ENCODE results near the gene LRRC26. TPM values are rescaled to one million over a fixed set of nuclear protein-coding genes. Genes with fewer than 3 reads are reported as not detected.

The LRRC26 gene
- total RNA-seq, 1 donor from 2014 or later = not detected

DNA sequence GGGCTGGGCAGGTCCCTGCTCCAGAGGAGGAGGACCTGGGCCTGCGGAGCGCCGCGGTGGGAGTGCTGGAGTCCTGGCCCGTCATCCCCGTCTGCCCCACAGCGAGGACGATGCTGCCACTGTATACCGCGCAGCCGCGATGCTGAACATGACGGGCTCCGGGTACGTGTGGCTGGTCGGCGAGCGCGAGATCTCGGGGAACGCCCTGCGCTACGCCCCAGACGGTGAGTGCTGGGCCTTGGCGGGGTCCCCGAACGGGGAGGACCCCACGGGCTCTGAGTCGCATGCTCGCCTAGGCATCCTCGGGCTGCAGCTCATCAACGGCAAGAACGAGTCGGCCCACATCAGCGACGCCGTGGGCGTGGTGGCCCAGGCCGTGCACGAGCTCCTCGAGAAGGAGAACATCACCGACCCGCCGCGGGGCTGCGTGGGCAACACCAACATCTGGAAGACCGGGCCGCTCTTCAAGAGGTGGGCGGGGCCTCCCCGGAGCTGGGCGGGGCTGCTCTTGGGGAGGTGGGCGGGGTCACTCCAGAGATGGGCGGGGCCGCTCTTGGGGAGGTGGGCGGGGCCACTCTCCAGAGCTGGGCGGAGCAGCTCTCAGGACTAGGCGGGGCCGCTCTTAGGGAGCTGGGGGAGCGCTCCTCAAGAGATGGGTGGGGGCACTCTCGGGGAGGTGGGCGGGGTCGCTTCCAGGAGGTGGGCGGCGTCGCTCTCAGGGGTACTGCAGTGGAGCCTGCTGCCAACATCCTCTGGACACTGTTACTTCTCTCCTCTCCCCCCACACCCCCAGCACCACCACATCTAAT, 13.1 kb downstream of the LRRC26 start:
- Histone ChIP-seq H3K36me3 (ENCODE audit: control insufficient read depth in 3 of 3, insufficient read depth in 3 of 3, low read length in 3 of 3) (no peaks in the 10 kb centered on the region), H3K9me3 (ENCODE audit: control insufficient read depth in 3 of 3, low read length in 3 of 3) (no peaks in the 10 kb centered on the region), H3K27me3 (ENCODE audit: control insufficient read depth in 3 of 3, insufficient read depth in 3 of 3, low read length in 3 of 3) (peaks cover 64 to 72% (median 70%) of the 10 kb centered on the region in 3 donors), H3K4me3 (ENCODE audit: low read length in 3 of 3) (no peak overlapping the region), H3K9ac (ENCODE audit: low read depth in 1 of 3, low read length in 3 of 3) (no peak overlapping the region), H3K27ac (ENCODE audit: low read depth, low read length) (no peak overlapping the region), H3K4me1 (ENCODE audit: control insufficient read depth in 3 of 3, insufficient read depth in 3 of 3, low read length in 3 of 3) (peaks cover 0 to 4% (median 4%) of the 10 kb centered on the region in 3 donors)

GRCh38 chr9:137152844-137153405, 16.9 kb downstream of the LRRC26 start:
- H3K9me3 ChIP-seq (ENCODE audit: control insufficient read depth in 3 of 3, low read length in 3 of 3) = no peaks in the 10 kb centered on the region
- peaks cover 0 to 4% (median 3%) of the 10 kb centered on the region in 3 donors for H3K4me1 ChIP-seq (ENCODE audit: control insufficient read depth in 3 of 3, insufficient read depth in 3 of 3, low read length in 3 of 3)
- no peaks in the 10 kb centered on the region for H3K36me3 ChIP-seq (ENCODE audit: control insufficient read depth in 3 of 3, insufficient read depth in 3 of 3, low read length in 3 of 3)
- no peak overlapping the region for H3K27ac ChIP-seq (ENCODE audit: low read depth, low read length)
- no peak overlapping the region for H3K9ac ChIP-seq (ENCODE audit: low read depth in 1 of 3, low read length in 3 of 3)
- H3K27me3 ChIP-seq (ENCODE audit: control insufficient read depth in 3 of 3, insufficient read depth in 3 of 3, low read length in 3 of 3) = peaks cover 48 to 61% (median 48%) of the 10 kb centered on the region in 3 donors
- H3K4me3 ChIP-seq (ENCODE audit: low read length in 3 of 3) = no peak overlapping the region

GRCh38 chr9:137150617-137151457, 19.0 kb downstream of the LRRC26 start:
- no peaks in the 10 kb centered on the region for H3K9me3 ChIP-seq (ENCODE audit: control insufficient read depth in 3 of 3, low read length in 3 of 3)
- peaks cover 42 to 58% (median 44%) of the 10 kb centered on the region in 3 donors for H3K27me3 ChIP-seq (ENCODE audit: control insufficient read depth in 3 of 3, insufficient read depth in 3 of 3, low read length in 3 of 3)
- no peak overlapping the region for H3K9ac ChIP-seq (ENCODE audit: low read depth in 1 of 3, low read length in 3 of 3)
- H3K4me3 ChIP-seq (ENCODE audit: low read length in 3 of 3) = no peak overlapping the region
- H3K4me1 ChIP-seq (ENCODE audit: control insufficient read depth in 3 of 3, insufficient read depth in 3 of 3, low read length in 3 of 3) = no peaks in the 10 kb centered on the region
- H3K27ac ChIP-seq (ENCODE audit: low read depth, low read length) = no peak overlapping the region
- H3K36me3 ChIP-seq (ENCODE audit: control insufficient read depth in 3 of 3, insufficient read depth in 3 of 3, low read length in 3 of 3) = no peaks in the 10 kb centered on the region

- no peak overlapping the region for H3K27ac ChIP-seq (ENCODE audit: low read depth, low read length)
- no peak overlapping the region for H3K4me3 ChIP-seq (ENCODE audit: low read length in 3 of 3)
- H3K27me3 ChIP-seq (ENCODE audit: control insufficient read depth in 3 of 3, insufficient read depth in 3 of 3, low read length in 3 of 3) = peaks cover 34 to 53% (median 39%) of the 10 kb centered on the region in 3 donors
- H3K36me3 ChIP-seq (ENCODE audit: control insufficient read depth in 3 of 3, insufficient read depth in 3 of 3, low read length in 3 of 3) = no peaks in the 10 kb centered on the region
- H3K9me3 ChIP-seq (ENCODE audit: control insufficient read depth in 3 of 3, low read length in 3 of 3) = no peaks in the 10 kb centered on the region
- no peaks in the 10 kb centered on the region for H3K4me1 ChIP-seq (ENCODE audit: control insufficient read depth in 3 of 3, insufficient read depth in 3 of 3, low read length in 3 of 3)
- H3K9ac ChIP-seq (ENCODE audit: low read depth in 1 of 3, low read length in 3 of 3) = no peak overlapping the region
Observed at GRCh38 chr9:137149942-137150616, 19.8 kb downstream of the LRRC26 start.

DNA sequence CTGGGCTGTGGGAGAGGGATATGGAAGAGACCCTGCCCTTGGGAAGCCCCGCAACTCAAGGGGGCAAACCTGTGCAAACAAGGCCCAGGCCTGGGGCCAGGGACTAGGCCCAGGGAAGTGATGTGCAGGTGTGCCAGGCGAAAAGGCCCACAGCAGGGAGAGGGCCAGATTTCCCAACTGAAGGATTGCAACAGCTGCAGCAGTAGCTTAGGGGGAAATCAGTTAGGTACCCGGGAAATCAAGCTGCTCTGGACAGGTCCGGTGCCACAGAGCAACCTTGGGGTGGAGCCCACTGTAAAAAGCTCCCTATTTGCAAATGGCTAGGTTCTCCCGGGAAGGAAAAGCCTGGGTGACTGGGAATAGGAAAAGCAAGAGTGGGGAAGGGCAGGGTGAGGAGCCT, 20.5 kb downstream of the LRRC26 start:
- no peak overlapping the region for H3K4me3 ChIP-seq (ENCODE audit: low read length in 3 of 3)
- H3K9me3 ChIP-seq (ENCODE audit: control insufficient read depth in 3 of 3, low read length in 3 of 3) = no peaks in the 10 kb centered on the region
- H3K27me3 ChIP-seq (ENCODE audit: control insufficient read depth in 3 of 3, insufficient read depth in 3 of 3, low read length in 3 of 3) = peaks cover 30 to 52% (median 38%) of the 10 kb centered on the region in 3 donors
- no peak overlapping the region for H3K27ac ChIP-seq (ENCODE audit: low read depth, low read length)
- H3K9ac ChIP-seq (ENCODE audit: low read depth in 1 of 3, low read length in 3 of 3) = no peak overlapping the region
- no peaks in the 10 kb centered on the region for H3K4me1 ChIP-seq (ENCODE audit: control insufficient read depth in 3 of 3, insufficient read depth in 3 of 3, low read length in 3 of 3)
- no peaks in the 10 kb centered on the region for H3K36me3 ChIP-seq (ENCODE audit: control insufficient read depth in 3 of 3, insufficient read depth in 3 of 3, low read length in 3 of 3)

- Histone ChIP-seq H3K27me3 (ENCODE audit: control insufficient read depth in 3 of 3, insufficient read depth in 3 of 3, low read length in 3 of 3) (peaks cover 35 to 57% (median 42%) of the 10 kb centered on the region in 3 donors), H3K9me3 (ENCODE audit: control insufficient read depth in 3 of 3, low read length in 3 of 3) (no peaks in the 10 kb centered on the region), H3K9ac (ENCODE audit: low read depth in 1 of 3, low read length in 3 of 3) (no peak overlapping the region), H3K4me1 (ENCODE audit: control insufficient read depth in 3 of 3, insufficient read depth in 3 of 3, low read length in 3 of 3) (no peaks in the 10 kb centered on the region), H3K27ac (ENCODE audit: low read depth, low read length) (no peak overlapping the region), H3K36me3 (ENCODE audit: control insufficient read depth in 3 of 3, insufficient read depth in 3 of 3, low read length in 3 of 3) (no peaks in the 10 kb centered on the region), H3K4me3 (ENCODE audit: low read length in 3 of 3) (no peak overlapping the region)
Observed at GRCh38 chr9:137148661-137149060, 21.2 kb downstream of the LRRC26 start.

- no peaks in the 10 kb centered on the region for H3K9me3 ChIP-seq (ENCODE audit: control insufficient read depth in 3 of 3, low read length in 3 of 3)
- peaks cover 39 to 57% (median 42%) of the 10 kb centered on the region in 3 donors for H3K27me3 ChIP-seq (ENCODE audit: control insufficient read depth in 3 of 3, insufficient read depth in 3 of 3, low read length in 3 of 3)
Observed at GRCh38 chr9:137148242-137148641, 21.6 kb downstream of the LRRC26 start.

DNA sequence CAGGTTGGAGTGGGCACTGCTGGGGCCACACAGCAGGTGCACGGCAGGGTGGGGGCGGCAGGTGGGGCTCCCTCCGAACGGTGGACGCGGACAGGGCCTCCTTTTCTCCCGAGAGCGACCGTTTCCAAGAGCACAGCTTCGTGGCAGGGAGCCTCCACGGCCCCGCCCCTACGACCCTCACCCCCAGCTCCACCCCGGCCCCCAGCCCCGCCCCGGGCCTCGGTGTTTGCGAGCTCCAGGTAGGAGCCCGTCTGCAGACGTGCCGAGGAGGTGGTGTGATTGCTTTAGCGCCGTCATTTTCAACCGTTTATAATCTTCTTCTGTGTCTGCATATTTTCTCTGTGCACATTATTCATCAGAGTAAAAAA, 22.1 kb downstream of the LRRC26 start:
- Histone ChIP-seq H3K4me1 (ENCODE audit: control insufficient read depth in 3 of 3, insufficient read depth in 3 of 3, low read length in 3 of 3) (no peaks in the 10 kb centered on the region), H3K27ac (ENCODE audit: low read depth, low read length) (no peak overlapping the region), H3K9me3 (ENCODE audit: control insufficient read depth in 3 of 3, low read length in 3 of 3) (no peaks in the 10 kb centered on the region), H3K36me3 (ENCODE audit: control insufficient read depth in 3 of 3, insufficient read depth in 3 of 3, low read length in 3 of 3) (no peaks in the 10 kb centered on the region), H3K27me3 (ENCODE audit: control insufficient read depth in 3 of 3, insufficient read depth in 3 of 3, low read length in 3 of 3) (peaks cover 42 to 58% (median 44%) of the 10 kb centered on the region in 3 donors), H3K9ac (ENCODE audit: low read depth in 1 of 3, low read length in 3 of 3) (no peak overlapping the region), H3K4me3 (ENCODE audit: low read length in 3 of 3) (no peak overlapping the region)

More at GRCh38 chr9:137148242-137148641, 21.6 kb downstream of the LRRC26 start:
- no peaks in the 10 kb centered on the region for H3K36me3 ChIP-seq (ENCODE audit: control insufficient read depth in 3 of 3, insufficient read depth in 3 of 3, low read length in 3 of 3)
- H3K4me1 ChIP-seq (ENCODE audit: control insufficient read depth in 3 of 3, insufficient read depth in 3 of 3, low read length in 3 of 3) = no peaks in the 10 kb centered on the region
- no peak overlapping the region for H3K4me3 ChIP-seq (ENCODE audit: low read length in 3 of 3)
- H3K9ac ChIP-seq (ENCODE audit: low read depth in 1 of 3, low read length in 3 of 3) = no peak overlapping the region
- no peak overlapping the region for H3K27ac ChIP-seq (ENCODE audit: low read depth, low read length)

DNA sequence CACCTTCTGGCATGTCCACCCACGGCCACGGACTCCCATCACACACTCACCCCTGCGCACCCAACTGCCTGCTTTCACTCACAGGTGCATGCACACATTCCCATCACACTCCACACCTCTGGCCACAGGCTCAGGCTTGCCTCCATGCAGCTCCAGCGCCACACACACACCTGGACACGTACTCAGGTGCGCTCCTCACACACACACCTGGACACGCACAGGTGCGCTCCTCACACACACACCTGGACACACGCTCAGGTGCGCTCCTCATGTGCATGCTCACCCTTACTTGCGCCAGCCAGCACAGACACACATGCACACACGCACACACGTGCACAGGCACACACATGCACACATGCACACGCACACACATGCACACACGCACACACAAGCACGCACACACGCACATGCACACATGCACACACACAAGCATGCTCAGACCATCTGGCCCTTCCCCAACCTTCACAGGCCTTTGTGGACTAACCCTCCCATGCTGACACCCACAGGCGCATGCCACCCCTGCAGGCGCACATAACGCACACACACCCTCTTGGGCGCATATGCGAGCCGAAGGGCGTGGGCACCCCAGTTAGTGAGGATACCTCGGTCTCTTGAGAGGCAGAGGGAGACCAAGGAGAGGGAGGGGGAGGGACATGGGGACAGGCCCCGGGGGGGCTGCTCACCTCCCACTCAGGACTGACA, 22.6 kb downstream of the LRRC26 start:
- no peaks in the 10 kb centered on the region for H3K36me3 ChIP-seq (ENCODE audit: control insufficient read depth in 3 of 3, insufficient read depth in 3 of 3, low read length in 3 of 3)
- H3K9me3 ChIP-seq (ENCODE audit: control insufficient read depth in 3 of 3, low read length in 3 of 3) = no peaks in the 10 kb centered on the region
- no peak overlapping the region for H3K9ac ChIP-seq (ENCODE audit: low read depth in 1 of 3, low read length in 3 of 3)
- peaks cover 45 to 59% (median 49%) of the 10 kb centered on the region in 3 donors for H3K27me3 ChIP-seq (ENCODE audit: control insufficient read depth in 3 of 3, insufficient read depth in 3 of 3, low read length in 3 of 3)
- no peak overlapping the region for H3K27ac ChIP-seq (ENCODE audit: low read depth, low read length)
- H3K4me3 ChIP-seq (ENCODE audit: low read length in 3 of 3) = no peak overlapping the region
- H3K4me1 ChIP-seq (ENCODE audit: control insufficient read depth in 3 of 3, insufficient read depth in 3 of 3, low read length in 3 of 3) = no peaks in the 10 kb centered on the region

Data from skeletal muscle tissue (tissue), 4 donors.